Ishikawa (cell line): ENCODE data around the gene EPN2.

Experiments
- CEBPB ChIP-seq: IDR thresholded peaks from 2 replicates; pipeline ENCODE4 v1.6.1; 2012
- CREB1 ChIP-seq: IDR thresholded peaks from 2 replicates; pipeline ENCODE4 v1.6.1; 2012; ENCODE audit warnings: low read depth
- EGR1 ChIP-seq: IDR thresholded peaks from 2 replicates; pipeline ENCODE4 v1.6.1; 2012
- EP300 ChIP-seq: IDR thresholded peaks from 2 replicates; pipeline ENCODE4 v1.6.1; 2012; ENCODE audit warnings: borderline replicate concordance
- FOXM1 ChIP-seq: IDR thresholded peaks from 2 replicates; pipeline ENCODE4 v1.6.1; 2012; ENCODE audit warnings: low read depth, borderline replicate concordance
- NFIC ChIP-seq: IDR thresholded peaks from 2 replicates; pipeline ENCODE4 v1.6.1; 2012
- RAD21 ChIP-seq: IDR thresholded peaks from 2 replicates; pipeline ENCODE4 v1.6.1; 2012; ENCODE audit warnings: low read depth
- TAF1 ChIP-seq: IDR thresholded peaks from 2 replicates; pipeline ENCODE4 v1.6.1; 2012; ENCODE audit warnings: low read depth, mild to moderate bottlenecking
- TCF12 ChIP-seq: IDR thresholded peaks from 2 replicates; pipeline ENCODE4 v1.6.1; 2012; ENCODE audit warnings: low read depth
- TEAD4 ChIP-seq: IDR thresholded peaks from 2 replicates; pipeline ENCODE4 v1.6.1; 2012
- YY1 ChIP-seq: IDR thresholded peaks from 2 replicates; pipeline ENCODE4 v1.6.1; 2012; ENCODE audit warnings: low read depth
- ZBTB7A ChIP-seq: IDR thresholded peaks from 2 replicates; pipeline ENCODE4 v1.6.1; 2012; ENCODE audit warnings: low read depth
- TF ChIP-seq, protein P1 (sequence below): IDR thresholded peaks from 2 replicates; pipeline ENCODE4 v1.6.1; 2012; ENCODE audit warnings: low read depth, mild to moderate bottlenecking
- TF ChIP-seq, protein P2 (sequence below): IDR thresholded peaks from 2 replicates; pipeline ENCODE4 v1.6.1; 2012
- TF ChIP-seq, protein P3 (sequence below): IDR thresholded peaks from 2 replicates; pipeline ENCODE4 v1.6.1; 2012

Gene EPN2

DNA sequence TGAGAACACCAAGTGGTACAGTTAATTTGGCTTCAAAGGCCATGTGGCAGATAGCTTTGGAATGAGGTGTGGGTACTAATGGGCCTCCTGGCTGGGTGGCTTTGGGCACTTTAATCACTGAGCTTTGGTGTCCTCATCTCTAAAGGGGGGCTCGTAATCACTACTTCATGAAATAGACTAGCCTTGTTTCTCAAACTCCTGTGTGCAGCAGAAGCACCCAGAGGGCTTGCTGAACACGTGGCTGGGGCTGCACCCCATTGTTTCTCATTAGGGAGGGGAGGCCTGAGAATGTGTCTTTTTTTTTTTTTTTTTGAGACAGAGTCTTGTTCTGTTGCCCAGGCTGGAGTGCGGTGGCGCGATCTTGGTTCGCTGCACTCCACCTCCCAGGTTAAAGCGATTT is 5.8 kb downstream of the EPN2 start:
- no peak for TF ChIP-seq TAF1
- no peak for TF ChIP-seq NFIC
- TF ChIP-seq YY1, result no peak
- TF ChIP-seq, protein P1, sequence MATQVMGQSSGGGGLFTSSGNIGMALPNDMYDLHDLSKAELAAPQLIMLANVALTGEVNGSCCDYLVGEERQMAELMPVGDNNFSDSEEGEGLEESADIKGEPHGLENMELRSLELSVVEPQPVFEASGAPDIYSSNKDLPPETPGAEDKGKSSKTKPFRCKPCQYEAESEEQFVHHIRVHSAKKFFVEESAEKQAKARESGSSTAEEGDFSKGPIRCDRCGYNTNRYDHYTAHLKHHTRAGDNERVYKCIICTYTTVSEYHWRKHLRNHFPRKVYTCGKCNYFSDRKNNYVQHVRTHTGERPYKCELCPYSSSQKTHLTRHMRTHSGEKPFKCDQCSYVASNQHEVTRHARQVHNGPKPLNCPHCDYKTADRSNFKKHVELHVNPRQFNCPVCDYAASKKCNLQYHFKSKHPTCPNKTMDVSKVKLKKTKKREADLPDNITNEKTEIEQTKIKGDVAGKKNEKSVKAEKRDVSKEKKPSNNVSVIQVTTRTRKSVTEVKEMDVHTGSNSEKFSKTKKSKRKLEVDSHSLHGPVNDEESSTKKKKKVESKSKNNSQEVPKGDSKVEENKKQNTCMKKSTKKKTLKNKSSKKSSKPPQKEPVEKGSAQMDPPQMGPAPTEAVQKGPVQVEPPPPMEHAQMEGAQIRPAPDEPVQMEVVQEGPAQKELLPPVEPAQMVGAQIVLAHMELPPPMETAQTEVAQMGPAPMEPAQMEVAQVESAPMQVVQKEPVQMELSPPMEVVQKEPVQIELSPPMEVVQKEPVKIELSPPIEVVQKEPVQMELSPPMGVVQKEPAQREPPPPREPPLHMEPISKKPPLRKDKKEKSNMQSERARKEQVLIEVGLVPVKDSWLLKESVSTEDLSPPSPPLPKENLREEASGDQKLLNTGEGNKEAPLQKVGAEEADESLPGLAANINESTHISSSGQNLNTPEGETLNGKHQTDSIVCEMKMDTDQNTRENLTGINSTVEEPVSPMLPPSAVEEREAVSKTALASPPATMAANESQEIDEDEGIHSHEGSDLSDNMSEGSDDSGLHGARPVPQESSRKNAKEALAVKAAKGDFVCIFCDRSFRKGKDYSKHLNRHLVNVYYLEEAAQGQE, result no peak
- TF ChIP-seq RAD21, result no peak
- TF ChIP-seq TEAD4, result no peak

DNA sequence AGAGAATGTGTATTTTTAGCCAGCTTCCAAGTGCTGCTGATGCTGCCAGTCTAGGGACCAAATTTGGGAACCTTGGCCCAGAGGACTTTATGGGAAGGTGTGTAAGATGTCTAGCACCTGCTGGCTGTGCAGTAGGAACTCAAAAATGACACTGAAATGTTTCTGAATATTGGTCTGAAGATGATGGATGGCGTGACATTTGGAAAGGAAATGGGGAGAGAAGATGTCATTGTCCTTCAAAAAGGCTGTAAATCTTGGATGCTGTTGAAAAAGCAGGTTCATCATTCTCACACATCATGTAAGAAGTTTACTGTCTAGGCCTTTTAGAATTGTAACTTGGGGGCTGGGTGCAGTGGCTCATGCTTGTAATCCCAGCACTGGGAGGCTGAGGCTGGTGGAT is 6.7 kb downstream of the EPN2 start:
- TF ChIP-seq CREB1, result no peak
- no peak for TF ChIP-seq TAF1
- TF ChIP-seq FOXM1, result no peak
- TF ChIP-seq, protein P2, sequence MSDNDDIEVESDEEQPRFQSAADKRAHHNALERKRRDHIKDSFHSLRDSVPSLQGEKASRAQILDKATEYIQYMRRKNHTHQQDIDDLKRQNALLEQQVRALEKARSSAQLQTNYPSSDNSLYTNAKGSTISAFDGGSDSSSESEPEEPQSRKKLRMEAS, result no peak
- no peak for TF ChIP-seq ZBTB7A
- TF ChIP-seq, protein P3, sequence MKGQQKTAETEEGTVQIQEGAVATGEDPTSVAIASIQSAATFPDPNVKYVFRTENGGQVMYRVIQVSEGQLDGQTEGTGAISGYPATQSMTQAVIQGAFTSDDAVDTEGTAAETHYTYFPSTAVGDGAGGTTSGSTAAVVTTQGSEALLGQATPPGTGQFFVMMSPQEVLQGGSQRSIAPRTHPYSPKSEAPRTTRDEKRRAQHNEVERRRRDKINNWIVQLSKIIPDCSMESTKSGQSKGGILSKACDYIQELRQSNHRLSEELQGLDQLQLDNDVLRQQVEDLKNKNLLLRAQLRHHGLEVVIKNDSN, result no peak
- no peak for TF ChIP-seq EP300
- TF ChIP-seq, protein P1, result no peak

GRCh38 chr17:19244357-19244756 is 7.2 kb downstream of the EPN2 start:
- TF ChIP-seq TCF12 (no peak), YY1 (no peak), TEAD4 (no peak), EP300 (no peak), ZBTB7A (no peak), FOXM1 (no peak), RAD21 (no peak), NFIC (no peak), TAF1 (no peak)
- TF ChIP-seq, protein P2, result no peak
- TF ChIP-seq, protein P3, result no peak

GRCh38 chr17:19244781-19245180 is 7.6 kb downstream of the EPN2 start:
- TF ChIP-seq, protein P1, result no peak
- TF ChIP-seq, protein P2, result no peak
- no peak for TF ChIP-seq EP300
- no peak for TF ChIP-seq TCF12
- TF ChIP-seq RAD21, result no peak
- no peak for TF ChIP-seq CREB1
- no peak for TF ChIP-seq FOXM1
- TF ChIP-seq YY1, result no peak
- no peak for TF ChIP-seq CEBPB
- TF ChIP-seq TAF1, result no peak
- TF ChIP-seq NFIC, result no peak
- TF ChIP-seq EGR1, result no peak
- TF ChIP-seq, protein P3, result no peak
- no peak for TF ChIP-seq ZBTB7A

- TF ChIP-seq CREB1, result no peak
- no peak for TF ChIP-seq NFIC
- no peak for TF ChIP-seq EP300
- TF ChIP-seq YY1, result no peak
- no peak for TF ChIP-seq RAD21
- no peak for TF ChIP-seq CEBPB
- TF ChIP-seq, protein P3, result no peak
- TF ChIP-seq, protein P1, result no peak
- no peak for TF ChIP-seq EGR1
- TF ChIP-seq FOXM1, result no peak
- TF ChIP-seq ZBTB7A, result no peak
- no peak for TF ChIP-seq TAF1
- TF ChIP-seq TEAD4, result no peak
- no peak for TF ChIP-seq TCF12
- TF ChIP-seq, protein P2, result no peak
Observed at GRCh38 chr17:19247473-19247872, 10.3 kb downstream of the EPN2 start.
